Measurements from ENCODE around the gene PDE3A. TPM values are rescaled to one million over a fixed set of nuclear protein-coding genes. Genes with fewer than 3 reads are reported as not detected.

The PDE3A gene
- total RNA-seq, 1 donor from 2014 or later = 132 TPM

DNA sequence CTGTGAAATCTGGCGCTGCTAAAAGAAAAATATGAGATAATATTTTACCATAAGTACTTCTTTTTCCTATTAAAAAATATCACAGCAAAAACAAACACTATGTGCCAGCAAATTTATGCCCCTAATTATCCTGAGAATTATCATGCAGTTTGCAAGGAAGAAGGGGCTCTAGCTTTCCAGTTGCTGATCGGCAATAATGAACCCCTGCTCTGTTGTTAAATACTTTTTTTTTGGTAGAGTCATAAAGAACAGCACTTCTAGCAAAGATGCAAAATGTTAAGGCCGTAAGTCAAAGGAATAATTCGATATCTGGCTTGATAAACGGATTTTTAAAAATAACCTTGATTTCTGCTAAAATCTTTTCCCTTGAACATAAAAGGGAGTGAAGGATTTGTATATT lies 108.9 kb downstream of the PDE3A start:
- intact Hi-C loops (cut with DNase I) = no loop called here
- DNase-seq (ENCODE audit: low spot score) = no peak

DNA sequence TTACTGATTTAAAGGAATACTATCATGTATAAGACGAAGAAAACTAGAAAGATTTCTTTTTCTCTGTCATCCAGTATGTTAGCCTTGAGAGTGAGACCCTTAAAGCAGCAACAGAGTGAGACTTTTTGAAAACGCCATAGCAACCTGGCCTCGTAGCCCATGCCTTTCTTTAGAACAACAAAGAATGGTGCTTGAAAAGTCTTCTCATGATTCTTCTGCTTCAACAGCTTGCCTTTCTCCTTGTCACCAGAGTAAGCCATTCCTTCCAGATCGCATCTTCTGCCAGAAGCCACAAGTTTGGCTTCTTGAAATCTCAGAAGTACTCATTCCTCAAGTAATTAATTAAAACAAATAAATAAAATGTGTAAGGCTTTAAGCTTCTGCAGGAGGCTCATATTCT lies 109.3 kb downstream of the PDE3A start:
- intact Hi-C loops (cut with DNase I) = no loop called here
- no peak for DNase-seq (ENCODE audit: low spot score)

DNA sequence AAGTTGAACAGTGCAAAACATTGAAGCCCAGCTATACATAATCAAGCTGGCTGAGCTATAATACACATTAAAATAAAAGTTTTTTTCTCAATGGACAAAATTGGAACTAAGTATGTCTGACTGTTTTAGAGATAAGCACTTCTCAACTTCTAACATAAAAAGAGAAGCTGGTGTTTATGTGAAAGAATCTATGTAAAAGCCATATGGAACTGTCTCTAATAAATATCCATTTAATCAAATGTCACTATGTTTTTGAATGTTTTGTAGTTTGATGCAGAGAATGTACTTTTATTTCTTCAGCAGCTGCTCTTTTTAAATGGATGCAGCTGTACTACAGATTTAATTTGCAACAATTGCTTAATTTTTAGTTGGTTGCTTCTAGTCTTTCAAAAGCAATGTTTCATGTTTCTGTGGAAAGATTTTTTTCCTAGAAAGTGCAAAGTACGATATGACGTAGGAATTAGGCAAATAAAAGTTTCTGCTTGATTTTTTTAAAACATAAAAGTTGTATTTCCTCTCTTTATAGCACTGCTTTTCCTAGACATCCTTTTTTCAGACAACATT lies 114.2 kb downstream of the PDE3A start:
- intact Hi-C loops (cut with DNase I) = no loop called here

DNA sequence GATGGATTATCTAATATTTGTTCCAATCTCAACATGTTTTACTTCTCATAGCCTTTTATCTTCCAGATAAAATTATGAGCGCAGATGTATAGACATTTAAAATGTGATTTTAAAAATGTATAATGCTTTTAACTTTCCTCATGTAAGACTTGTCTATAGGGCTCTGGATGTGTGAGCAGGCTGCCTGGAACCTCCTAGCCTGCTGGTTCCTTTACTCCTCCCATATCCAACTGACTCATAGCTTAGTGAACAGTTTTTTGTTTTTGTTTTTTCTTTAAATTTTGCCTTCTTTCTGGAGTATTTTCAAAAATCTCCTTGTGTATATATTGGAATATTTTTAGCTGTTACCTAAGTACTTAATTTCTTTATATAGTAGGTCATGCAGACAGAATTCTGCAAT lies 115.4 kb downstream of the PDE3A start:
- no peak for DNase-seq (ENCODE audit: low spot score)
- intact Hi-C loops (cut with DNase I) = no loop called here

More for the DNA sequence above, 114.2 kb downstream of the PDE3A start:
- no peak for DNase-seq (ENCODE audit: low spot score)

DNA sequence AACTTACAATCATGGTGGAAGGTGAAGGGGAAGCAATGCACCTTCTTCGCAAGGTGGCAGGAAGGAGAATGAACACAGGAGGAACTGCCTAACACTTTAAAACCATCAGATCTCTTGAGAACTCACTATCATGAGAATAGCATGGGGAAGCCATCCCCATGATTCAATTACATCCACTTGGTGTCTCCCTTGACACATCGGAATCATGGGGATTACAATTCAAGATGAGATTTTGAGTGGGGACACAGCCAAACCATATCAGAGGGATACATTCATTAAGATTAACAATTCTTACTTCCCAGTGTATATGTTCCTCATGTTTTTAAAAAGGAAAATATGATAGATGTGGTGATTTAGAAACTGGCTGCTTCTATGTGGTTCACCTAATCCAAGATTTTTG lies 117.9 kb downstream of the PDE3A start:
- intact Hi-C loops (cut with DNase I) = no loop called here
- DNase-seq (ENCODE audit: low spot score) = no peak

DNA sequence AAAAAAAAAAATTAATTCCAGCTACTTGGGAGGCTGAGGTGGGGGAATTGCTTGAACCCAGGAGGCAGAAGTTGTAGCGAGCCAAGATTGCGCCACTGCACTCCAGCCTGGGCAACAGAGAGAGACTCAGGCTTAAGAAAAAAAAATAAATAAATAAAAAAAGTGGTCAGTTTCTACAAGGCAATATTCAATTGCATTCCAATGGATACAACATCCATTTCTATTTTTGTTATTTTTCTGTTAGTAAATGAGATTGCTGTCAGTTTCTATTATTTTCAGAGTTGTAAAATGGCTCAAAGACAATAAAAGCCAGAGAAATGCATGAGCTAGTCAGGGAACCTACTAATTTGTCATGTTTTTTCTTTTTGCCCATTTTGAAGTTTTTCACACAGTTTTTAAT lies 119.2 kb downstream of the PDE3A start:
- DNase-seq (ENCODE audit: low spot score) = no peak
- intact Hi-C loops (cut with DNase I) = no loop called here

DNA sequence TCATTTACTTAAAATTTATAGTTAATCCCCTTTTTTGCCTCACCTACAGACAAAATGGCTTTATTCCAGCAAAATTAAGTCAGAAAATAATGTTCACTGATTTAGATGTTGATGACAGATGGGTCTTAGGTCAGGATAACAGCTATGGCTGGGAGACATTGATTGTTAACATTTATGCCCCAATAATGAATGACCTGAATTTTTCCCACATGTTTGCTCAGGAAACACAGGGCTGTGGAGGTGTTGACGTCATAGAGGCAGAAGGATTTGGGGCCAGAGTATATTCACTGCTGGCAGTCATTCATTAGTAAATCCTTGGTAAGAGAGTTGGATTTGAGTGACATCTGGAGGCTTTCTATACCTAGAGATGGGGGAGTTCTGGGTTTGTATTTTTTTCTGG lies 121.3 kb downstream of the PDE3A start:
- no peak for DNase-seq (ENCODE audit: low spot score)
- intact Hi-C loops (cut with DNase I) = no loop called here

DNA sequence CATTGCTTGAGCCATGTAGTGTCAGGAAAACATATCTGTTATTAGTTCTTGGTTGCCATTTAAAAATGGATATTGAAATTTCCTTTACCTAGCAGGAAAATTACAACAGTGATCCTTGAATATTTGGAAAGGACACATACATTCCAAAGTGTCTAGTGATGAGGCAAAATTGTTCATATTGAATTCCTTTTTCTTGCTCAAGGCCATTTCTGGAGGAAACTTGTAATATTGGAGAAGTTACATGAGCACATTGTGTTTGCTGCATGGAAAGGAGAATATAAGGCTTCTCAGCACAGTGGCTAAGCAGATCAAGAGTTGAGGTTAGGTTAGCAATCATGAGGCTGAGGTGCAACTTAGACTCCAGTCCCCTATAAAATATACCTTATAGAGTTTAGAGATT lies 121.9 kb downstream of the PDE3A start:
- intact Hi-C loops (cut with DNase I) = no loop called here
- DNase-seq (ENCODE audit: low spot score) = no peak

DNA sequence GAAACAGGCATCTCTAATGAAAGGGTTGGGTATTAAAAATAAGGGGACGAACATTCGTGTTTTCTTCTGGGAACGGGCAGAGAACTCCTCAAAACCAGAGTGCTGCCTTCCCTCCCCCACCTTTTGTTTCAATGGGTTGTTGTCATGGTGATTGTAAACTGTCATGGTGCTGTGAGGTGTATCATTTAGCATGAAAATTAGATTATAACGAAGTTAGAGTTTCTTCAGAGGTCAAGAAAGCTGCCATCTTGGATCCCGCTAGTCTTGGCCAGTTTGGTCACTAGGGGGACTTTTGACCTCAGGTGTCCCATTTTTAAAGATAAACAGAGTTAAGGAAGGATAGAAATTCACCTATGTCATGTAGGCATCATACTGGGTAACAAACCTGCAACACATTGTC lies 123.0 kb downstream of the PDE3A start:
- intact Hi-C loops (cut with DNase I) = no loop called here
- DNase-seq (ENCODE audit: low spot score) = no peak

DNA sequence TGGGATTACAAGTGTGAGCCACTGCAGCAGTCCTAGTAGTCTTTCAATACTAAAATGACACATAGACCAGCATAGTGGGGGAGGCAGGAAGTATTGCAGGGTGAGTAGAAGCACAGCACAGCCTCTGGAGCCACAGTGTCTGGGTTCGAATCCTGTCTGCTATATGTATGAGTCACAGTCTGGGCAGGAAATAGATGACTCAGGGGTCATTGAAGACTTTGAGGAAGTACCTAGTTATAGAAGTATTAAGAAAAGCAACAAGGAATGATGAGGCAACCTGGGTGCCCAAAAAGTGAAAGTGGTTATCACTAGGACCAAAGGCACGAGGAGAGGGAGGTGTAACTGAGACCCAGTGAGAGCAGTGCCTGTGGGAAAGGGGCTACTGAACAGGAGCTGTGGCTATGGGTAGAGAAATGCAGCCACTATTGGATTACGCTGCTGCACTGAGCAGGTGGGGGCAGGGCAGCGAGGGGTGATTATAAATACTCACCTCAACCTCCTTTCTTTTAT lies 124.0 kb downstream of the PDE3A start:
- no peak for DNase-seq (ENCODE audit: low spot score)
- intact Hi-C loops (cut with DNase I) = no loop called here

DNA sequence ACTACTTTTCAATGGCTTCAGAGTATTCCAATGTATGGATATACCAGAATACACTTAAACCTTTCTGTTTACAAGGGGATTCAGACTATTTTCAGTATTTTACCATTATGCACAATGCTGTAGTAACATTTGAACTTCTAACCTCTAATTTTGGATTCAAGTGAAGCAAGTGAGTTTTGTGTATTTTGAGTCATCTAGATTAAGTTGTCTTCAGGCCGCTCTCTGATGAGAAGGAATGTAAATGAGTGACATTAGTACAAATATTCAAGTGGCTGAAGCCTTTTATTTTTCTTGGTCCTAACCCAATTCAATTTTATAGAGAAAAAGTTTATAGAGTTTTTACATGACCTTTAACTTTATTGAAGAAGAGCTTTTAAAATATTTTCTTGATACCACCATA lies 125.6 kb downstream of the PDE3A start:
- no peak for DNase-seq (ENCODE audit: low spot score)
- intact Hi-C loops (cut with DNase I) = no loop called here

DNA sequence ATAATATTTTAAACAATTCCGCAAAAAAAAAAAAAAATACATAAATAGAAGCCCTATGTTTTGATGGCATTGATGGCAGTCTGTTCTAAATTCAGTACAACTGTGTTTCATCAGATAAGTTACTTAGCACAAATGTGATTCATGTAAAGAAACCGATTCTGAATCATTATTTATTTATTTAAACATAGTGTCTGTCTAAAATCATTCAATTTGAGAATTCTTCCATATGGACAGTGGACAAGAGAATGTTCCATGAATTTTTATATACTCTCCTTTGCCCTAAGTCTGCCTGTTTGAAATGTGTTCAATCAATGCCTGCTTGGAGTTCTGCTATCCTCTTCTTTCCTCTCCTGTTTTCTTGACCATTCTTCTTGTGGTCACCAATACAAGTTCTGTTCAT lies 126.5 kb downstream of the PDE3A start:
- DNase-seq (ENCODE audit: low spot score) = no peak
- intact Hi-C loops (cut with DNase I) = no loop called here

DNA sequence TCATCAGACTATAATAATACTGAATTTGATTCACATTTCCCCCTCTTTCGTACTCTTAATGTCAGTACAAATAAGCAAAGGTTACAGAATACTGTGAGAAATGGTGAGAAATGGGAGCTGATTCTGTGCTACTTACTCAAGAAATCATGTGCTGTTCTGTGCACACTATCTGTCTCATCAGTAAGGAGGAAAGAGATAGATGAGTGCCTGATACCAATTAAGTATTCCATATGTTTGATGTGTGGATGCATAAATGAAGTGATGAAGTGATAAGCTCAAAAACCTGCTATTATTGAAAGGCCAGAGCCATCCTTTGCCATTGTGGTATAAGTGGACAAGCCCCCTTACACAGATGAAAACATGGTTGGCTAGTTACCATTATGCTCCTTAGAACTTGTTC lies 127.7 kb downstream of the PDE3A start:
- intact Hi-C loops (cut with DNase I) = no loop called here
- DNase-seq (ENCODE audit: low spot score) = no peak

DNA sequence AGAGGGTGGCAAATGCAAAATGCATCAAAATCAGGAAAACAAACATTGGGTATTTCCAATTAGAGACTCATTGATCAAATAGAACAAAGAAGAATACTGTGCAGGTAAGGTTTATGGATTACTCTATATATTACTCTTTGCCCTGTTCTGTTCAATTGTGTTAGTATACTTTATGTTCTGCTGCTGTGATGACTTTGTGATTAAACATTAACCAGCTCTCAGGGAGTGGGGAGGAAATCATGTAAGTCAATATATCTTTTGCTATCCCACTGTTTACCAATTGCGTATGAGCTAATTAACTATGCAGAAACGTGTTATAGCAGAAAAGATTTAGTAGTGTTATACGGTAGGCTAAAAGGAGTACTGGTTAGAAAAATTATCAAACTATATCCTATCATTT lies 129.4 kb downstream of the PDE3A start:
- intact Hi-C loops (cut with DNase I) = no loop called here
- DNase-seq (ENCODE audit: low spot score) = no peak

DNA sequence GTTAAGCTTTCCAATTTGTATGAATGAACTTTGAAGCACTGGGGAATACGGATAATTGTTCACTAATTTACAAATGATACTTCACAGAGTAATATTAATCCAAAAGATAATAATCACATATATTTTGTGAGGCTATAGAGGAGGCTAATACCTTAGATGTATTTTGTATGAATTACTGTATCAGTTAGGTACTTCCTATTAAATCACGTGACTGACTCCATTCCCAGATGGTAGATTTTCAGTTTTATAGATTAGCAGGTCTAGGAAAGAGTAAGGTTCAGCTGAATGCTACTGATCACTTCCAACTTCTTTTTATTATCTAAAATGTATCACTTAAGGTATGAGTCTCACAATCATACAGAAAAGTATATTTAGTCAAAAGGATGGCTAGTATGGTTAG lies 133.6 kb downstream of the PDE3A start:
- no peak for DNase-seq (ENCODE audit: low spot score)
- intact Hi-C loops (cut with DNase I) = no loop called here

DNA sequence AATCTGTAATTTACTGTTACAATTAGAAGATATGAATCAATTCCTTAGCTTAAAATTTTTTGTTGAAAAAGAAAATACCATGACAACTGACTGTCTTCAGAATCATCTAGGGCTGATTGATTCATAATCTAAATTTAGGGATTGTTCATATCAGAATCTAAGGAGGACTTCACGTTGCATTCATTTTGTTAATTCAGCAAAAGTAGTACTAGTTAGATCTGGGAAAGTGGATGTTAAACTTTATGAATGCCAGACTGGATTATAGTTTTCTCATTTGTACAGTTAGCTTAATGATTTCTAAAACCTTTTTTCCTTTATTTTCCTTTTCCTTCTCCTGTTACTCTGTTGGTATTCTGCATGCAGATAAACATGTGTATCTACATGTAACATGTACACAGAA lies 135.5 kb downstream of the PDE3A start:
- intact Hi-C loops (cut with DNase I) = no loop called here
- DNase-seq (ENCODE audit: low spot score) = no peak

DNA sequence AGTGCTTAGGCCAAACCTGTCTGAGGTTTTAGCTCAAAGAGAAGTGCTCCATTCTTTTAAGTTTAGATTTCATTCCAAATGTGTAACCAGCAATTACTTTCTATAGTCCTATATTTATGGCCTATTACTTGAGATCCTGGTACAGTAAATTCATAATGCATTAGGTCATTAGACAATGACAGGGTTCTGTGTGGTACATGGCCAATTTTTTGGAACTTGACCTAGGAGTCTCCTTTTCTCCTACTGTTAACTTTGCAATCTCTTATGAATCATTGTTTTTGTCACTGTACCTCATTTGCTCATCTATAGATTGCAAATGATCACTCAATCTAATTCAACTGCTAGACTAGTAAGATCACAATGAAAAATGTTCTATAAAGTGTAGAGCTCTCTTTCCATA lies 136.7 kb downstream of the PDE3A start:
- intact Hi-C loops (cut with DNase I) = no loop called here
- DNase-seq (ENCODE audit: low spot score) = no peak

DNA sequence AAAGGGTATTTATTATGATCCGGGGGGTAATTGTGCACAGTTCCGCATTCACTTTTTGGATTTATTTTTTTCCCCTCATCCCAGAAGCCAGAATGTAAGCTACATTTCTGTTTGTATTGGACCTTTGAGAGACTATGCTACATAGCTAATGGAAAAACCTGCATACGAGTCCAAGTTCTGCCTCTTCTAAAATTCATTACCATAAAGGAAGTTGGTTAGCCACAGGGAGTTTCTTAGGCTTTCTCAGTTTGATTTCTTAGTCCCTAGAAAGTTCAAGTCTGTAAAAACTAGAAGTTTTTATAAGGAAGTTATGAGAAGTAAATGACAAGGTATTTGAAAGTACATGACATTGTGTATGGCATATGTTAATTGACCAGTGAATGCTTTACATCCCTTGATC lies 138.7 kb downstream of the PDE3A start:
- no peak for DNase-seq (ENCODE audit: low spot score)
- intact Hi-C loops (cut with DNase I) = no loop called here

DNA sequence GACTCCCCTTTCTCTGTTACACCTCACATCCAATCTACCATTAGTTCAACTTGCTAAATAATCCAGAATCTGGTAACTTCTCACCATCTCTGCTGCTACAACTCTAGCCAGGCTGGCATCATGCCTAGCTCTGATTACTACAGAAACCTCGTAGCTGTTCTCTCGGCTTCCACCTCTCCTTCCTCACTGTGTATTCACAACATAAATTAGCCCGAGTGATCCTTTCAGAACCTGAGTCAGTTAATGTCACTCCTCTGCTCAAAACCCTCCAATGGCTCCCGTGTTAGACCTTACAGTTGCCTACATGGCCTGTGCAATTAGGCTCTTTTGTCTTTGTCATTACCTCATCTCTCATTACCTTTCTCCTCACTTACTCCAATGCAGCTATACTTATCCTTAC lies 139.4 kb downstream of the PDE3A start:
- DNase-seq (ENCODE audit: low spot score) = no peak
- intact Hi-C loops (cut with DNase I) = no loop called here

DNA sequence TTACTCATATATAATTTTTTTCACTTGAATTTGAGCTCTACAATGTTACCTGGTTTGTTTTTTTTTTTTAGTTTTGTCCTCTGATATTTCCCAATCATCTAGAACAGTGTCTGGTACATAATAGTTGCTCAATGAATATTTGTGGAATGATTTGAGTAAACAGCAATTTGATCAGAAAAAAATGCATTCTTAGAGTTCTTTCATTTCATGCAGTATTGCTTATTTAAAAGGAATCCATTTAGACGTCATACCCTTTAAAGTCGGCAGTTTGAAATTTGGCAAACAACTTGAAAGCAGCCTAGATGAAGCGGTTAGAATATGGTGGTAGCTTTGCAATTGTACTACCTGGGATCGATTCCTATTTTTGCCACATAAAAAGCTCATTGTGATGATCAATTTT lies 140.0 kb downstream of the PDE3A start:
- DNase-seq (ENCODE audit: low spot score) = no peak
- intact Hi-C loops (cut with DNase I) = no loop called here

DNA sequence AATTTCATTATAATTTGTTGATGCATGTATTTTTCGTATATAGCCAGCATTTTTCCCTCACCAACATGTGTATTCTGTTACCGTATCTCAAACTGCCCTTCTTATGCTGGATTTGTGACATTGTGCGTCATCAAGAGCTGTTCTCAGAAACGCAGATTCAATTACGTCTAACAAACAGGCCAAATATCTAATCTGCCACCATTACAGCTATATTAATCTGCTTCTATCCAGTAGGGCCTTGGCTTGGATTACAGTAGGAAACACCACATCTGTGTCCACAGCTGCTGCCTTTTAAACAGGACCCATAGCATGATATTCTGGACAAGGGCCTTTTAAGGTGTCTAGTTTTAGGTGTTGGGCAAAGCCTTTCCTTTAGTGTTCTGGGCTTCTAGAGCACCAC lies 140.6 kb downstream of the PDE3A start:
- DNase-seq (ENCODE audit: low spot score) = no peak
- intact Hi-C loops (cut with DNase I) = no loop called here

DNA sequence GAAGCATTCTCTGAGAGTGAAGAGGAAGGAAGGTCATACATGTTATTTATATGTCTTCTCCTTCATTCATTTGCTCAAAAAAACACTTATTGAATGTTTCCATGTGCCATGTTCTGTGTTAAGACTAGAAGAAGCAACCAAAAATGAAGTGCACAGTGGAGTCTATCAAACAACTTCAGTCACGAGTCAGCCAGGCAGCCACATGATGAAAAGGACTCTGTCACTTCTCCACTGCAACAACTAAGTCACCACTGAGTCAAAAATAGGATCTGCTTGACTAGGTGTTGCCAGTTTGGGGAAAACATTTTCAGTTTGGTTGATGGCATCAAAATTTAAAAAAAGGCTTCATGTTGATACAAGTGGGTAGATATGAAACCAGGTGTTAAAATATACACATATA lies 142.5 kb downstream of the PDE3A start:
- intact Hi-C loops (cut with DNase I) = no loop called here
- DNase-seq (ENCODE audit: low spot score) = no peak
